ENCODE measurements around the gene CA5A.
A peak's percentile ranks its signal among the peaks of the same experiment; 100 is the strongest.
"Not testable (repeated sequence)": the region's sequence is repeated elsewhere in the genome, so short reads cannot be mapped to it uniquely, and the experiment has no call there.

The CA5A gene

GRCh38 chr16:87896176-87896890, 40.0 kb downstream of the CA5A start:
- DNase-seq (ENCODE audit: low read depth), result not testable (repeated sequence)

GRCh38 chr16:87895641-87896141, 40.6 kb downstream of the CA5A start:
- peak; percentile 51 for DNase-seq (ENCODE audit: low read depth)

GRCh38 chr16:87894005-87894404, 42.3 kb downstream of the CA5A start:
- DNase-seq (ENCODE audit: low read depth), result not testable (repeated sequence)

- no peak for DNase-seq (ENCODE audit: low read depth)
These were observed 44.6 kb downstream of the CA5A start for GRCh38 chr16:87891764-87892163.

GRCh38 chr16:87889762-87890161, 46.6 kb downstream of the CA5A start:
- not testable (repeated sequence) for DNase-seq (ENCODE audit: low read depth)

- not testable (repeated sequence) for DNase-seq (ENCODE audit: low read depth)
These were observed 48.0 kb downstream of the CA5A start for GRCh38 chr16:87888346-87888745.

GRCh38 chr16:87887931-87888330, 48.4 kb downstream of the CA5A start:
- not testable (repeated sequence) for DNase-seq (ENCODE audit: low read depth)

- not testable (repeated sequence) for DNase-seq (ENCODE audit: low read depth)
These were observed 50.9 kb downstream of the CA5A start for GRCh38 chr16:87885371-87885967.

- no peak for DNase-seq (ENCODE audit: low read depth)
These were observed 53.8 kb downstream of the CA5A start for GRCh38 chr16:87882436-87883019.

- no peak for DNase-seq (ENCODE audit: low read depth)
These were observed 54.8 kb downstream of the CA5A start for GRCh38 chr16:87881324-87882200.

- no peak for DNase-seq (ENCODE audit: low read depth)
These were observed 56.1 kb downstream of the CA5A start for GRCh38 chr16:87880117-87880696.

GRCh38 chr16:87879411-87880013, 56.8 kb downstream of the CA5A start:
- DNase-seq (ENCODE audit: low read depth), result not testable (repeated sequence)

- DNase-seq (ENCODE audit: low read depth), result no peak
These were observed 57.6 kb downstream of the CA5A start for GRCh38 chr16:87878704-87879103.

GRCh38 chr16:87877942-87878507, 58.3 kb downstream of the CA5A start:
- no peak for DNase-seq (ENCODE audit: low read depth)

- peak; percentile 49 for DNase-seq (ENCODE audit: low read depth)
These were observed 61.5 kb downstream of the CA5A start for GRCh38 chr16:87874639-87875427.

GRCh38 chr16:87870418-87871291, 65.7 kb downstream of the CA5A start:
- not testable (repeated sequence) for DNase-seq (ENCODE audit: low read depth)

- not testable (repeated sequence) for DNase-seq (ENCODE audit: low read depth)
These were observed 66.4 kb downstream of the CA5A start for GRCh38 chr16:87869879-87870417.

- DNase-seq (ENCODE audit: low read depth), result peak; percentile 75
These were observed 67.1 kb downstream of the CA5A start, which contains the start of gene SLC7A5 for GRCh38 chr16:87869061-87869878. Gene SLC7A5, minus strand, starts transcription at chr16:87869507. Its CDS starts 85 bp downstream, at chr16:87869422.

Data from activated T-cell treated with anti-CD3 and anti-CD28 coated beads for 1 hour (primary cell).